Measurements from ENCODE around the gene DYNLT2.
"Not testable (repeated sequence)": the region's sequence is repeated elsewhere in the genome, so short reads cannot be mapped to it uniquely, and the experiment has no call there.

The DYNLT2 gene

DNA sequence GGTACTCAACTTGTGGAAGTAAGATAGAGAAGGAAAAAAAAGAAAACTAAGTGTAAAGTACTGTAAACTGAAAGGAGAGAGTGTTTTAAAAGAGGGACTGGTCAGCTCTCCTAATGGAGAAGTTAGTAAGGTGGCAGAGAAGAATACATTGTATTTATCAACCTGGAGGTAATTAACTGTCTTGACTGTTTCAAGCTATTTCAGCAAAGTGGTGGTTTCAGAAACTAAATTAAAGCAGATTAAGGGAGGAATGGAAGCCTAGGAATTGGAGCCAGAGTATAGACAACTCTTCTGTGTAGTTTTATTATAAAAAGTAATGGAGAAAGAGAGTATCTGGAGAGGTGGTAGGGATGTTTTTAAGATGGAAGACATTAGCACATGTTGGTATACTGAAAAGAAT, 24.4 kb downstream of the DYNLT2 start:
- DNase-seq = no peak

DNA sequence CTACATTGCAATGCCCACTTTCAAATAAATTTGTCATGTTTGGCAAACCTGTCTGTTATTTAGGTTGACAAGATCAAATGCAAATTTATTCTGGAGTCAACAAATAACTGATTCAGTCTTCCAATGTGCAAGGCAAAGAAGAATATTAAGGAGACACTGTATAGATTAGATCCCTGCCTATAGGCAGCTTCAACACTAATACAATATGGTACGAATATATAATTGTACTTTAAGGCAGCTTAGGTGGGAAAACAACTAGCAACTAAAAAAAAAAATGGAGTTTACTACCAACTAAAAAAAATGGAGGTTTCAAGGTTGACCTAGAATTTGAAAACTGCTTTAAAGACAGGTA, 25.3 kb downstream of the DYNLT2 start:
- no peak for DNase-seq

- no peak for DNase-seq
Measured at GRCh38 chr6:169725125-169726048, 26.0 kb downstream of the DYNLT2 start.

GRCh38 chr6:169724494-169725124, 26.8 kb downstream of the DYNLT2 start, which contains the start of gene PHF10:
Gene PHF10, minus strand, starts transcription at chr6:169724500. Its CDS starts 569 bp downstream, at chr6:169723931.
- DNase-seq = no peak

GRCh38 chr6:169723991-169724493, 27.3 kb downstream of the DYNLT2 start:
- no peak for DNase-seq

- DNase-seq = peak; percentile 16
Measured at GRCh38 chr6:169723200-169723909, 28.0 kb downstream of the DYNLT2 start.

DNA sequence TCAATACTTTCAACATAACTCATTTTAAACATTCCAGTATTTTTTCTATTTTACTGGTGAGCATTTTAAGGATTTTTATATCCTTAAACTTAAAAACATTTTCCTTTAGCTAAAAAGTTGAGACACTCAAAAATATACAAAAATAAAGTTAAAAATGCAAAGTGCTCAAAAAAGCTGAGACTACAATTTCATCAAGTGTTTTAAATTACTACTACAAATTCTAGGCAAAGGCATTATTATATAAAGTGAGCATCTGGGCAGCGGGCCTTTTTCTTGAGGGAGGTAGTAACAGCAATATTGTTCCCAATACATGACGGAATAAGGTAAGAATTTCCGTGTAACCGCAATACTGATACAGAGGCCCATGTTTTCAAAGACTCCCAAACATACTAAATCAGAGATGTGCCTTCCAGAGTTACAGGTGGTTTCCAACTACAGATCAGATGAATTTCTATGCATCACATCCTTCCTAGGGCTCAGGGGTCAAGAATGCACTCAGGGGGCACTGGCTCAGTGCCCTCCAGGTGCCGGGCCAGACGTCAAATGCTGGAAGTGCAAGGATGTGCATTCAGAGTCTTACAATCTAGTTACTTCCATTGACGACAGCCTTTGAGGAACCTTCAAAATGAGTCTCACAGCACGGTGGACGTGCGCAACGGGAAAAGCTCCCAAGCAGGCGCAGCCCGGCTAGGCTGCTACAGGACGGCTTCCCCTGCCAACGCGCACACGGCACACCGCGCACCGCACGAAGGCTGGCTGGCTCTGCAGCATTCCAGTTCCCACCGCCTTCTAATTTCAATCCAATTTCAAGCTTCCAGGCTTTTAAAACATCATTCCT, 28.8 kb downstream of the DYNLT2 start:
- DNase-seq = peak; percentile 9

DNA sequence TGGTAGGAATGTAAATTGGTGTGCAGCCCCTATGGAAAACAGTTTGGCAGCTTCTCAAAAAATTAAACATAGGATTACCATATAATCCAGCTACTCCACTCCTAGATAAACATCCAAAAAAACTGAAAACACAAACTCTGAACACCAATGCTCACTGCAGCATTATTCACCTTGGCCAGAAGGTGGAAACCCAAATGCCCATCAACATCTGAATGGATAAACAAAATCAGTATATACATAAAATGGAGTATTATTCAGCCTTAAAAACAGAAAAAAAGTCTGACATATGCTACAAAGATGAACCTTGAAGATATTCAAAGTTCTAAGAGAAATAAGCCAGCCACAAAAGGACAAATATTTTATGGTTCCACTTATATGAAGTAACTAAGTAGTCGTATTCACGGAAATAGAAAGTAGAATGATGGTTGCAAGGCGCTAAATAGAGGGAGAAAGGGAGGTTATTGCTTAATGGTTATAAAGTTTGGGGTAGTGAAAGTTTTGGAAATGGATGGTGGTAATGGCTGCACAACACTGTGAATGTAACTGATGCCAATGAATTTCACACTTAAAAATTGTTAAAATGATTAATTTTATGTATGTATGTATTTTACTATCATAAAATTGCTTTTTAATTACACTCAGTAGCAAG, 31.0 kb downstream of the DYNLT2 start:
- no peak for DNase-seq

DNA sequence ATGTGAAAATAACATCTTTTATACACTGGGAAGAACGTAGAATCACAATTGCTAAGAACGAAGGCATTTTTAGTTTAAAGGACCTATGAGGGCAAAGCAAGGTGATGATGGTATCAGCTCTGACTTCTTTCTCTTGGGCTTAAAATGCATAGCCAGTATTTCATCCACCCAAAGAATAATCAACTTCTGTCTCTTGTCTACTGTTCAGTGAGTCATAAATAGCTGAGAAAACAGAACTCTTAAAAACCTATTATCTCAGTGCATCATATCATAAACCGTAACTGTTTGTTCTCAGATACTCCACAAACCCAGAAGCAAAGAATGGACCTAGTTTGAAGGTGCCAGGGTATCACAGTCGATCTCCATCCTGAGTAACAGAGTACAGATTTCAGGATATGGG, 32.3 kb downstream of the DYNLT2 start:
- no peak for DNase-seq

GRCh38 chr6:169714595-169714994, 36.8 kb downstream of the DYNLT2 start:
- DNase-seq = no peak

DNA sequence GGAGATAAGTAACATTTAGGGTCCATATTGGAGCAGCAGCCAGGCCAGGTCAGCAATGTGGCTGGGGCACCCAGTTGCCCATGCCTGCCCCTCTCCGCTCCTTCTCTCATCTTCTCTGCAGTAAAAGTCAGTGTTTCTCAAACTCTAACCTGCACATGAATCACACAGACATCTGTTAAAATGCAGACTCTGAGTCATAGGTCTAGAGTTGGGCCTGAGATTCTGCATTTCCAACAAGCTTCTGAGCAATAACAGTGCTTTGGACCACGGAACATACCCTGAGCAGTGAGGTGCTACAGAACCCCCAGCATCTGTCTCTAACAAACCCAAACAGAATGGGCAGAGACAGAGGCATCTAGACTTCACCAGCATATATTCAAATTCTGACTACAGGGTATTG, 37.2 kb downstream of the DYNLT2 start:
- DNase-seq = no peak

GRCh38 chr6:169710009-169710408, 41.4 kb downstream of the DYNLT2 start:
- DNase-seq = no peak

DNA sequence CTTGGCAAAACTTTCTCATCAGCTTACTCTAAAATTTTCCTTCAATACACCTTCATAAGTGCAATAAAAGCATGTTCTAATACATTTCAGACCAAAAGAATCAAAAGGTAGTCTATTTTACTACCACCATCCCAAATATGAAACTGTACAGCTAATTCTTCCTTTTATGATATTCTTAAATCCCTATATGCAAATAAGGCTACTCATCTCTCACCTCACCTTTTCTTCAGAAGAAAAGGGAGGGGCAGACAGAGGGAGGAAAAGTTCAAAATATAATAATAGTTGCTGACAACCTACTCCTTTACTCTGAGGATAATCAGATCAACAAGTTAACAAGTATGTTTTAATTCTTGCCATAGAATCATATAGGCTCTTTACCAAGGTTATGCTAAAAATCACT, 42.1 kb downstream of the DYNLT2 start:
- no peak for DNase-seq

GRCh38 chr6:169707772-169708171, 43.6 kb downstream of the DYNLT2 start:
- DNase-seq = no peak

GRCh38 chr6:169702840-169703246, 48.5 kb downstream of the DYNLT2 start:
- no peak for DNase-seq

- peak; percentile 91 for DNase-seq
Measured at GRCh38 chr6:169701954-169702839, 49.2 kb downstream of the DYNLT2 start, which contains the start of the genes C6orf120 and WDR27. Gene C6orf120, plus strand, starts transcription at chr6:169702126. Its CDS starts 334 bp downstream, at chr6:169702460. Gene WDR27, minus strand, starts transcription at chr6:169702029. Its CDS starts 13,024 bp downstream, at chr6:169689005.

DNA sequence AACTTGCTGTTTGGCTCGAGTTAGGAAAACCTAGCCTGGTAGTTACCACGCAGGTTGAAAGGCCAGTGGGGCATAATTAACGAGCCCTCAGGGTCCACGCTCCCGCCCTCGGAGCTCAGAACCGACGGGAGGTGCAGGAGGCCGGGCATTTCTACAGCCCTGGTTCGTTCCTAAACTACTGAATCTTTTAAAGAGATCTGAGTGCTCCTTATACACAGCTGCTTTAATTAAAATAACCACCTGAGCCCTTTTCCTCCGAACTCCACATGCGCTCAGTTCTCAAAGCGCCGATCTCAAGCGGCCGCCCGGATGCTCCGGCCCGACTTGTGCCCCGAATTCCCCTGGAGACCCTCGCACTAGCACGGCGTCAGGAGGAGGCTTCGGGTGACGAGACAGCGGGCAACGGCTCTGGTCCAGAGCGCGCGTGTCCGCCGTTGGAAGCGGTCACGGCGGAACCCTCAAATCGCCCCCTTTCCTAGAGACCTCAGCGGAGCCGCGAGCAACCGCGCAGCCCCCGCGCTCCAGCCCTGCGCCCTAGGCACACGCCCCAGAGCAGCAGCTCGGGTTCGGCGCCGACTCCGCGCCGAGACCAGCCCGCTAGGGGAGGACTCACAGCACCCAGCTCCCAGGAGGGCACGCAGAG, 49.9 kb downstream of the DYNLT2 start:
- no peak for DNase-seq

- no peak for DNase-seq
Measured at GRCh38 chr6:169700296-169700695, 51.1 kb downstream of the DYNLT2 start.

DNA sequence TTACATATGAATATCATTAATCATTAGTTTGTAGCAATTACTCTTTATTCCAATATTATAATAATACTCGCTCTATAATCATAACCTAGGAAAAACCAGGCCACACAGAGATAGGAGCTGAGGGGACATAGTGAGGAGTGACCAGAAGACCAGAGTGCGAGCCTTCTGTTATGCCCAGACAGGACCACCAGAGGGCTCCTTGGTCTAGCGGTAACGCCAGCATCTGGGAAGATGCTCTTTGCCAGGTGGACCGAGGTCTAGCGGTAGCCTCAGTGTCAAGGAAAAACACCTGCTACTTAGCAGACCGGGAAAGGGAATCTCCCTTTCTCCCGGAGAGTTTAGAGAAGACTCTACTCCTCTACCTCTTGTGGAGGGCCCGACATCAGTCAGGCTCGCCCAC, 54.3 kb downstream of the DYNLT2 start:
- not testable (repeated sequence) for DNase-seq

GRCh38 chr6:169695131-169695530, 56.2 kb downstream of the DYNLT2 start:
- DNase-seq = no peak

Data from T1000 (cell line).